K562 (cell line): ENCODE measurements around the gene MTG1. TPM values are rescaled to one million over a fixed set of nuclear protein-coding genes. Genes with fewer than 3 reads are reported as not detected.
A peak's percentile ranks its signal among the peaks of the same experiment; 100 is the strongest.

Experiments
- ARNT ChIP-seq, 2 experiments: fragments of 450-650 bp; IDR thresholded peaks; 2 replicates each; pipeline ENCODE4 v1.6.1; 2016; ENCODE audit warnings: mild to moderate bottlenecking in 1 of 2
- BDP1 ChIP-seq: IDR thresholded peaks from 3 replicates; pipeline ENCODE4 v1.6.1; 2011; ENCODE audit not compliant: insufficient read length, insufficient read depth
- CBX2 ChIP-seq: fragments of 200-600 bp; sonication (generic); IDR thresholded peaks from one replicate; pipeline ENCODE4 v1.6.1; 2012; ENCODE audit warnings: mild to moderate bottlenecking, low read length, inconsistent platforms; ENCODE audit not compliant: insufficient read depth, poor library complexity, severe bottlenecking
- CBX5 ChIP-seq: IDR thresholded peaks from 2 replicates; pipeline ENCODE4 v1.6.1; 2014; ENCODE audit warnings: low read depth, borderline replicate concordance
- CCAR2 ChIP-seq: fragments of 200-400 bp; formaldehyde crosslinking; IDR thresholded peaks from 2 replicates; pipeline ENCODE4 v1.6.1; 2017; ENCODE audit warnings: mild to moderate bottlenecking, low read depth, low read length
- FIP1L1 ChIP-seq: fragments of 200-400 bp; formaldehyde crosslinking; IDR thresholded peaks from 2 replicates; pipeline ENCODE4 v1.6.1; 2018; ENCODE audit warnings: mild to moderate bottlenecking, low read depth, low read length; ENCODE audit not compliant: poor library complexity, severe bottlenecking
- HBP1 ChIP-seq: fragments of 450-650 bp; formaldehyde crosslinking; IDR thresholded peaks from 2 replicates; pipeline ENCODE4 v1.4.0; 2022; ENCODE audit warnings: missing genetic modification characterization
- HCFC1 ChIP-seq: IDR thresholded peaks from 2 replicates; pipeline ENCODE4 v1.6.1; 2012; ENCODE audit warnings: low read depth, low read length, improper control_type of control experiment
- HMGXB4 ChIP-seq: sonication (generic); formaldehyde crosslinking; IDR thresholded peaks from 2 replicates; pipeline ENCODE4 v1.8.1; 2023; ENCODE audit warnings: mild to moderate bottlenecking, missing genetic modification reagents
- IFI16 ChIP-seq: fragments of 250-450 bp; sonication (Bioruptor Pico); IDR thresholded peaks from 2 replicates; pipeline ENCODE4 v2.1.2; 2022; ENCODE audit warnings: mild to moderate bottlenecking, inconsistent platforms
- IRF2 ChIP-seq: sonication (generic); formaldehyde crosslinking; IDR thresholded peaks from 2 replicates; pipeline ENCODE4 v1.8.1; 2022; ENCODE audit warnings: mild to moderate bottlenecking, missing genetic modification reagents
- KAT7 ChIP-seq: sonication (generic); formaldehyde crosslinking; IDR thresholded peaks from 2 replicates; pipeline ENCODE4 v1.8.0; 2022; ENCODE audit warnings: missing genetic modification reagents, mild to moderate bottlenecking, borderline replicate concordance
- MAZ ChIP-seq, 2 experiments: fragments of 450-650 bp in 1 of 2; sonication (generic) in 1 of 2; formaldehyde crosslinking; IDR thresholded peaks in 1 of 2; conservative IDR thresholded peaks in 1 of 2; 2 replicates each; pipeline versions ENCODE4 v1.4.0 to v1.5.0; 2020; ENCODE audit warnings: mild to moderate bottlenecking in 1 of 2, missing genetic modification reagents in 1 of 2
- PHF20 ChIP-seq: fragments of 450-650 bp; IDR thresholded peaks from 2 replicates; pipeline ENCODE4 v1.6.1; 2018; ENCODE audit not compliant: partially characterized antibody
- PHTF2 ChIP-seq: fragments of 250-450 bp; sonication (Bioruptor Pico); IDR thresholded peaks from 2 replicates; pipeline ENCODE4 v1.5.0; 2021; ENCODE audit warnings: mild to moderate bottlenecking
- RBM14 ChIP-seq: fragments of 200-400 bp; formaldehyde crosslinking; IDR thresholded peaks from 2 replicates; pipeline ENCODE4 v1.6.1; 2018; ENCODE audit warnings: low read depth, mild to moderate bottlenecking, low read length, moderate library complexity, borderline replicate concordance; ENCODE audit not compliant: insufficient read depth
- ZNF75A ChIP-seq: fragments of 450-650 bp; formaldehyde crosslinking; IDR thresholded peaks from 2 replicates; pipeline ENCODE4 v1.4.0; 2020; ENCODE audit warnings: mild to moderate bottlenecking
- polyA plus RNA-seq, 8 experiments: library from polyadenylated mRNA; depleted of rRNA in 4 of 8; stranded (reverse) in 5 of 8; unstranded in 3 of 8; fragments of >200 nt; fragmentation: Nextera tagmentation in 2 of 8; fragmentation: Illumina TruSeq in 1 of 8; extraction: Ambion mirVana in 2 of 8; extraction: Trizol in 1 of 8; gene quantifications; 2 replicates each; pipeline versions ENCODE4 v1.2.1 to v1.2.3, GENCODE V29; 2011 to 2014; ENCODE audit warnings: inconsistent platforms in 1 of 8, missing spikeins in 1 of 8
- total RNA-seq, 7 experiments: library from RNA; depleted of rRNA in 6 of 7; stranded (reverse); fragments of >200 nt in 6 of 7; fragmentation: Illumina TruSeq in 2 of 7; extraction: Trizol in 2 of 7; gene quantifications; 2 replicates each; pipeline versions ENCODE4 v1.2.1 to v1.2.3, GENCODE V29; 2011 to 2021; ENCODE audit warnings: low replicate concordance in 1 of 7
- TF ChIP-seq, protein P1 (sequence below): IDR thresholded peaks from 2 replicates; pipeline ENCODE4 v1.6.1; 2016; ENCODE audit warnings: missing genetic modification characterization, missing compliant biosample characterization
- TF ChIP-seq, protein P2 (sequence below): sonication (generic); formaldehyde crosslinking; IDR thresholded peaks from 2 replicates; pipeline ENCODE4 v1.8.0; 2022; ENCODE audit warnings: mild to moderate bottlenecking, low read depth, missing genetic modification reagents

The MTG1 gene
- total and polyA plus RNA-seq, 9 of the 15 experiments (the other 6 are each of a cell fraction or from before 2014, with no cell fraction given), result 2.8 to 28.2 (median 15.4) TPM

GRCh38 chr10:133357285-133358161 is 36.4 kb upstream of the MTG1 start, which contains the start of gene FUOM (continued):
- no peak for TF ChIP-seq IRF2 (CRISPR knock-in tag)
- peak; percentile 27; a peak in 2 of 4 replicates for TF ChIP-seq MAZ (CRISPR knock-in tag; conservative IDR thresholded peaks at IDR 0.05 in 1 of 2, IDR thresholded peaks at IDR 0.05 in 1 of 2)
- 0 out of 2 replicates have a peak, but pooled peaks have one; percentile 60 for TF ChIP-seq KAT7 (CRISPR knock-in tag)
- TF ChIP-seq PHF20, result peak; percentile 41
- TF ChIP-seq FIP1L1, result no peak
- no peak for TF ChIP-seq ARNT (IDR thresholded peaks at IDR 0.05)
- TF ChIP-seq RBM14, result no peak
- TF ChIP-seq BDP1, result no peak
- TF ChIP-seq, protein P1, sequence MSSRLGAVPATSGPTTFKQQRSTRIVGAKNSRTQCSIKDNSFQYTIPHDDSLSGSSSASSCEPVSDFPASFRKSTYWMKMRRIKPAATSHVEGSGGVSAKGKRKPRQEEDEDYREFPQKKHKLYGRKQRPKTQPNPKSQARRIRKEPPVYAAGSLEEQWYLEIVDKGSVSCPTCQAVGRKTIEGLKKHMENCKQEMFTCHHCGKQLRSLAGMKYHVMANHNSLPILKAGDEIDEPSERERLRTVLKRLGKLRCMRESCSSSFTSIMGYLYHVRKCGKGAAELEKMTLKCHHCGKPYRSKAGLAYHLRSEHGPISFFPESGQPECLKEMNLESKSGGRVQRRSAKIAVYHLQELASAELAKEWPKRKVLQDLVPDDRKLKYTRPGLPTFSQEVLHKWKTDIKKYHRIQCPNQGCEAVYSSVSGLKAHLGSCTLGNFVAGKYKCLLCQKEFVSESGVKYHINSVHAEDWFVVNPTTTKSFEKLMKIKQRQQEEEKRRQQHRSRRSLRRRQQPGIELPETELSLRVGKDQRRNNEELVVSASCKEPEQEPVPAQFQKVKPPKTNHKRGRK, result no peak
- no peak for TF ChIP-seq HBP1
- no peak for TF ChIP-seq HCFC1
- TF ChIP-seq CBX2, result no peak
- TF ChIP-seq PHTF2, result no peak
- TF ChIP-seq ZNF75A (CRISPR knock-in tag), result no peak
- TF ChIP-seq HMGXB4 (CRISPR knock-in tag), result no peak
- TF ChIP-seq, protein P2, sequence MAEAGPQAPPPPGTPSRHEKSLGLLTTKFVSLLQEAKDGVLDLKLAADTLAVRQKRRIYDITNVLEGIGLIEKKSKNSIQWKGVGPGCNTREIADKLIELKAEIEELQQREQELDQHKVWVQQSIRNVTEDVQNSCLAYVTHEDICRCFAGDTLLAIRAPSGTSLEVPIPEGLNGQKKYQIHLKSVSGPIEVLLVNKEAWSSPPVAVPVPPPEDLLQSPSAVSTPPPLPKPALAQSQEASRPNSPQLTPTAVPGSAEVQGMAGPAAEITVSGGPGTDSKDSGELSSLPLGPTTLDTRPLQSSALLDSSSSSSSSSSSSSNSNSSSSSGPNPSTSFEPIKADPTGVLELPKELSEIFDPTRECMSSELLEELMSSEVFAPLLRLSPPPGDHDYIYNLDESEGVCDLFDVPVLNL (CRISPR knock-in tag), result no peak
- TF ChIP-seq CBX5, result no peak
- no peak for TF ChIP-seq IFI16 (CRISPR knock-in tag)
- TF ChIP-seq CCAR2, result no peak
